Hematopoietic multipotent progenitor cell treated with erythropoietin and hydrocortisone succinate and interleukin-3 and kit ligand, for 15 days (in vitro differentiated cells): ENCODE results near the gene OR8B2.
"Not testable (repeated sequence)": the region's sequence is repeated elsewhere in the genome, so short reads cannot be mapped to it uniquely, and the experiment has no call there.

Experiments
- DNase-seq: peaks from one replicate; pipeline ENCODE4 v3.0.0-alpha.2; 2015; ENCODE audit warnings: low spot score

OR8B2 gene

DNA sequence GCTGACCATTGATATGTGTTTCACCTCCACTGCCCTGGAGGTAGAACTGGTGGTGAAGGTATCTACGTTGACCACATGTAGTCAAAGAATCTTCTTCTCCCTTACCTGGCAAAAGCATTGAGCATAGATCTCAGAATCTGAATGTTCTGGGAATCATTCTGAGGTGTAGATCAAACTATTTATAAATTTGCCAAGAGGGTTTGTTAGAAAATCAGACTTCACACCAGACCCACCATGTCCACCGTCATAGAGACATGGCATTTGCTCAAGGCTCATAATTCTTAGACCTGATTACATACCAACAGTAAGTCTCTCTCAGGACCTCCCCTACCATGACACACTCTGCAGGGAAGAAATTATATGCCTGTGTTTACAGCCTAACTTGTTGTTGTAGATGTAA, at the start of gene OR8B2:
OR8B2 (minus strand) TSS at position 101 of the 400 bp plus-strand sequence. CDS start 1,156 bp downstream, outside the sequence.
- no peak for DNase-seq

DNA sequence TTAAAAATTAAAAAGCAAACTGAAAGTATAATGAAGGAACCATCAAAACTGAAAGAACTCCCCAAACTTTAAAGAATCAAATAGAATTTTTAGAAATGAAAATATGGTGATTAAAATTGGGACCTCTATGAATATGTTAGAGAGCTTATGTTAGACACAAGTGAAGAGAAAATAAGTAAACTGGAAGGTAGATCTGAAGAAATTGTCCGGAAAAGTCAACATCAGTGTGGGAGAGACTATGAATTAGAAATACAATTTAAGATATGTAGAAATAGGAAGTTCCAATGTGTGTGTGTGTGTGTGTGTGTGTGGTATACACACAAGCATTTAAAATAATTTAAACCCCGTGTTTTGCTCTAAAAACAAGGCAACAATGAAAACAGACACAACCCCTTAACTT, 45.3 kb upstream of the OR8B2 start:
- no peak for DNase-seq

- DNase-seq: no peak
These were observed 40.2 kb upstream of the OR8B2 start, which contains the start of gene OR8B4 for GRCh38 chr11:124424384-124424921. Gene OR8B4 (minus strand): TSS chr11:124424871. CDS start chr11:124424871, 0 bp downstream.

DNA sequence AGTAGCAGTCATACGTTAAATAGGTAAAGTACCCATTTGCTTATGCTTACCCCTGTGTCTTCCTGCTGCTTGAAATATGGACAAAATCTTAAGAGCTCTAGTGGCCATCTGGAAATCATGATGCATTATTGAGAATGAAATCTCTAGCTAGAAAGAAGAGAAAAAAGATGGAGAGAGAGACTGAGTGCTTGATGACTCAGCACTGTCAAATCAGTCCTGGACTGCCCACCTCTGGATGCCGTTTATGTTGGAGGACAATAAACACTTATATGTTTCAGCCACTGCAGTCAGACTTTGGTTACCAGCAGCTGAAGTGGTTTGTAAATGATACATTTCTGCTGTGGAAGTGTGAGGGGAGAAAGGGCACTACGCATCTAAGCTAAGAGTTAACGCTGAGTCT, 36.7 kb upstream of the OR8B2 start:
- DNase-seq: no peak

GRCh38 chr11:124415356-124415923, 31.1 kb upstream of the OR8B2 start:
- no peak for DNase-seq

- no peak for DNase-seq
These were observed 25.6 kb upstream of the OR8B2 start for GRCh38 chr11:124409906-124410305.

DNA sequence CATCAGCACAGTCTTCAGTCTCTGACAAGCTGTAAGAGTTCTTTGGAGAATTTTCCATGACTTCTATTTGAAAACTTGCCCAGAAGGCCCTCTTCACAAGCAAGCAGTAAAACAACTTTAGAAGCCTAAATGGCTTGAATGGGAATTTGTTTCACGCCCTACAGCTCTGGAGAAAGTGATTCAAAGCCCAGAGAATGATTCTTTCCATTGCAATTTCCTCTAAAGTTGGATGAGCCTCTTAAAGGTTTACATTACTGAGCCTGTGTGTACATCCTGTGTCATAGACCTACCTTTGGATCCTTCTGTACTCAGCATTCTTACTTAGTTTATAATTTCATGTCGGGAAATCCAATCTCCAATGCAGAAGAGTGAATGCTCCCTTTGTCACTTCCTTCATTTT, 21.3 kb upstream of the OR8B2 start:
- no peak for DNase-seq

DNA sequence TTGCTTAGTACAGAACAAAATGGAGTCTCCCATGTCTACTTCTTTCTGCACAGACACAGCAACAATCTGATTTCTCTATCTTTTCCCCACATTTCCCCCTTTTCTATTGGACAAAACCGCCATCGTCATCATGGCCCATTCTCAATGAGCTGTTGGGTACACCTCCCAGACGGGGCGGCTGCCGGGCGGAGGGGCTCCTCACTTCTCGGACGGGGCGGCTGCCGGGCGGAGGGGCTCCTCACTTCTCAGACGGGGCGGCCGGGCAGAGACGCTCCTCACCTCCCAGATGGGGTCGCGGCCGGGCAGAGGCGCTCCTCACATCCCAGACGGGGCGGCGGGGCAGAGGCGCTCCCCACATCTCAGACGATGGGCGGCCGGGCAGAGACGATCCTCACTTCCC, 18.9 kb upstream of the OR8B2 start:
- not testable (repeated sequence) for DNase-seq

- peak; percentile 42 for DNase-seq
These were observed 18.1 kb upstream of the OR8B2 start for GRCh38 chr11:124402326-124402922.

DNA sequence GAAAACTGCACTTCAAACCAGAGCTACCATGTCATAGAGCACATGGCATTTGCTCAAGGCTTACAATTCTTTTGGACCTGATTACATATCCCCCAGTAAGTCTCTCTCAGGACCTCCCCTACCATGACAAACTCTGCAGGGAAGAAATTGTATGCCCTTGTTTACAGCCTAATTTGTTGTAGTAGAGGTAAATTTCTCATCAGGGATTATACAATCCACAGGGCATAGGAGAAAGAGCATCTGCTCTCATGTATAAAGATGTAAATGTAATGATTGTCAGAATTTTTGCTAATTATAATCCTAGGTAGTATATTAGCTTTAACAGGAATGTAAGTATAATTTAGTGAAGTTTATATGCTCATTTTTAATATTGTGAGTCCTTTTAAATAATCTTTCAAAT, 14.6 kb upstream of the OR8B2 start, which contains the start of gene OR8B3:
OR8B3 (minus strand) TSS at position 101 of the 400 bp plus-strand sequence. CDS start 1,673 bp downstream, outside the sequence.
- no peak for DNase-seq

DNA sequence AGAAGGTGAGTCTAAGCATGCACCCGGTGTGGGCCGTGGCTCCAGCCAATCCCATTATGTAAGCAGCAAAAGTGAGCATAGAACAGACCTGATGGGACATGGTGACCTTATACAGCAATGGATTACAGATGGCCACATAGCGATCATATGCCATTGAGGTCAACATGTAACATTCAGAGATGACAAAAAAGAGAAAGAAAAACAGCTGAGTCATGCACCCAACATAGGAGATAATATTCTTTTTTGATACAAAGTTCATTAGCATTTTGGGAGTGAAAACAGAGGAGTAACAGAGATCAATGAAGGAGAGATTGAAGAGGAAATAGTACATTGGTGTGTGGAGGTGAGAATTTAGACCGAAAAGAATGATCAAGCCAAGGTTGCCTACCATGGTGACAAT, 12.5 kb upstream of the OR8B2 start:
- not testable (repeated sequence) for DNase-seq

- no peak for DNase-seq
These were observed 10.1 kb upstream of the OR8B2 start for GRCh38 chr11:124394408-124394807.

DNA sequence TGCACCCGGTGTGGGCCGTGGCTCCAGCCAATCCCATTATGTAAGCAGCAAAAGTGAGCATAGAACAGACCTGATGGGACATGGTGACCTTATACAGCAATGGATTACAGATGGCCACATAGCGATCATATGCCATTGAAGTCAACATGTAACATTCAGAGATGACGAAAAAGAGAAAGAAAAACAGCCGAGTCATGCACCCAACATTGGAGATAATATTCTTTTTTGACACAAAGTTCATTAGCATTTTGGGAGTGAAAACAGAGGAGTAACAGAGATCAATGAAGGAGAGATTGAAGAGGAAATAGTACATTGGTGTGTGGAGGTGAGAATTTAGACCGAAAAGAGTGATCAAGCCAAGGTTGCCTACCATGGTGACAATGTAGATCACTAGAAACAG, 1.4 kb downstream of the OR8B2 start:
- DNase-seq: not testable (repeated sequence)

GRCh38 chr11:124380585-124380984, 3.7 kb downstream of the OR8B2 start:
- DNase-seq: no peak

- DNase-seq: no peak
These were observed 8.0 kb downstream of the OR8B2 start for GRCh38 chr11:124376280-124376679.

DNA sequence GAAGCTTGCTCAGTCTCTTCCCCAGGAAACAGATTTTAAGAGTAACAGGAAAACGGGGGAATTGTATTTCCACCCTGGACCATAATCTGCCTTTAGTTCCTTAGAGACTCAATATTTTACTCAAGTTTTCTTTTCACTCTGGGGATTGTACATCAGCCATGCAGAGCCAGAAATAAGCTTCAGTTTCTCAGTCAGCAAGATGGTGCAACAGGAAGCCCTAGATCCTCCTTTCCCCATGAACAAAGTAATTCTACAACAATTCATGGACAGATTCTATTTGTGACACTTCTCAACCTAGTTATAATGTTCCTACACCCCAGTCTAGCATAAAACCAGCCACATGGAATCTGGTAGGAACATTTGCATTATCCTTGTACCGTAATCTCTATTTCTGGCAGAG, 24.7 kb downstream of the OR8B2 start:
- DNase-seq: no peak

DNA sequence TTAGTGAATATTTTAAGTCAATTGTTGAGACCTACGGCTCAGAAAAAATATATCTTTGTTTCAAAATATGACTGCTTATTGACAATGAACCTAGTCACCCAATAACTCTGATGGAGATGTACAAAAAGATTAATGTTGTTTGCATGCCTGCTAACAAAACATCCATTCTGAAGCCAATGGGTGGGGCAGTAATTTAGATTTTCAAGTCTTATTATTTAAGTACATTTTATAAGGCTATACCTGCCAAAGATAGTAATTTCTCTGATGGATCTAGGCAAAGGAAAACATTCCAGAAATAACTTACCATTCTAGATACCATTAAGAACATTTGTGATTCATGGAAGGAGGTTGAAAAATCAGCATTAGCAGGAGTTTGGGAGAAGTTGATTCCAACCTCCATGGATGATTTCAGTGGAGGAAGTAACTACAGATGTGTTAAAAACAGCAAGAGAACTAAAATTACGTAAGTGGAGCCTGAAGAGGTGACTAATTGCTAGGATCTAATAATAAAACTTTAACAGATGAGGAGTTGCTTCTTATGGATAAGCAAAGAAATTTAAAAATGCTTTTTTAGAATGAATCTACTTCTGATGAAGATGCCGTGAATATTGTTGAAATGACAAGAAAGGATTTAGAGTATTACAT, 37.9 kb downstream of the OR8B2 start:
- no peak for DNase-seq

- no peak for DNase-seq
These were observed 40.0 kb downstream of the OR8B2 start for GRCh38 chr11:124344346-124344745.

- DNase-seq: no peak
These were observed 44.2 kb downstream of the OR8B2 start for GRCh38 chr11:124340142-124340447.

DNA sequence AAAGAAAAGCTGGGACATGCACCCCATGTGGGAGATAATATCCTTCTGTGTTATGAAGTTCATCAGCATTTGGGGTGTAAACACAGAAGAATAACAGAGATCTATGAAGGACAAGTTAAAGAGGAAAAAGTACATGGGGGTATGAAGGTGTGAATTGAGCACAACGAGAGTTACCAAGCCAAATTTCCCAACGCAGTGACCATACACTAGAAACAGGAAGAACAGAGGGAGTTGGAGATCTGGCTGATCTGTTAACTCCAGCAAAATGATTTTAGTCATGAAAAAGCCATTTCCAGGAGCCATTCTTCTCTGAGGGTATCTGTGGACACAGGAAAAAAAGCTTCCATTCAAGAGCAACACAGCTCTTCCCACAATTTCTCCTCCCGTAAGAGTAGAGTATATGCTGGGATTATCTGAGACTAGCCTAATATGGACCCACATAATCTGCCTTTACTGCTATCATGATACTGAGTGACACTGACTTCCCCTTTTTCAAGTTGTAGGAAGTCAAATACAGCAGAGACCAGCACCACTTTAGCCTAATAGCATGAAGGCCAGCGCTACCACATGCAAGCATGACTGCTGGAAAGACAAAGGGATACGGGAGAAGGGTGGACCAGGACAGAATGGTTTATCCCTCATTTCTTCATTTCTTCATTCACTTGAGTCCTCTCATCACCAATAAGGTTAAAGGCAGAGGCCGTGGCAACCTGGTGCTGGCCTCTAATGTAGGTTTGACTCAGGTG, 44.7 kb downstream of the OR8B2 start:
- DNase-seq: no peak
